GM19395 (cell line): ENCODE measurements around the gene DBNDD1.
"Not testable (repeated sequence)": the region's sequence is repeated elsewhere in the genome, so short reads cannot be mapped to it uniquely, and the experiment has no call there.

Source experiments
- ATAC-seq: cut with Tn5 transposase; IDR thresholded peaks from one replicate; pipeline ENCODE4 v1.9.1; 2021; ENCODE audit warnings: mild to moderate bottlenecking, moderate library complexity; ENCODE audit not compliant: unreplicated experiment

Gene DBNDD1

DNA sequence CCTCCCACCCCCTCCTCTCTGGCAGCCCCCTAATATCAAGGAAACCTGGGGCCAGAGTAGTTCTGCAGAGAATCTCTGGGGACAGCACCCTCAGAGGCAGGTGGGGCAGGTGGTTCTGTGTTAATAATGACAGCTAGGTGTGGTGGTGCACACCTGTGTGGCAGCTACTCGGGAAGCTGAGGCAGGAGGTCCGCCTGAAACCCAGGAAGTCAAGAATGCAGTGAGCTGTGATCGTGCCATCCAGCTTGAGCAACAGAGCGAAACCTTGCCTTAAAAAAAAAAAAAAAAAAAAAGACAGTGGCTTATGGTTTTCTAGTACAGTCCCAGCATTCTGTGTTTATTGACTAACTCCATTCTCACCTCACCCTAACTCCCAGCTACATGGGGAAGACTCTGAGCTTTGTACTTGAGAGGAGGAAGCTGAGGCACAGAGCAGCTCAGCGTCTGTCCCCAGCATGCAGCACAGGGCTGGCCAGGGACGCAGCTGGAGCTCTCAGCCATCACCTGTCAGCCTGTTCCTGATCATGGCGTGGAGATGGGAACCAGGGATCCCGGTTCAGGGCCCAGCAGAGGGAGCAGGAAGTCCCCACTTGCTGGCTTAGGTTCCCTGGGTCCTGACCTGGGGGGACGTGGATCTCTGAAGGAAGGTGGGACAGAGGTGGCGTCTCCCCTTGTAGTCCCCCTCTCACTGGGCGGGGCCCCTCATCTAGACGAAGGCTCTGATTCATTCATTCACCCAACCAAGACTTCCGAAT lies 6.1 kb downstream of the DBNDD1 start:
- ATAC-seq: no peak

DNA sequence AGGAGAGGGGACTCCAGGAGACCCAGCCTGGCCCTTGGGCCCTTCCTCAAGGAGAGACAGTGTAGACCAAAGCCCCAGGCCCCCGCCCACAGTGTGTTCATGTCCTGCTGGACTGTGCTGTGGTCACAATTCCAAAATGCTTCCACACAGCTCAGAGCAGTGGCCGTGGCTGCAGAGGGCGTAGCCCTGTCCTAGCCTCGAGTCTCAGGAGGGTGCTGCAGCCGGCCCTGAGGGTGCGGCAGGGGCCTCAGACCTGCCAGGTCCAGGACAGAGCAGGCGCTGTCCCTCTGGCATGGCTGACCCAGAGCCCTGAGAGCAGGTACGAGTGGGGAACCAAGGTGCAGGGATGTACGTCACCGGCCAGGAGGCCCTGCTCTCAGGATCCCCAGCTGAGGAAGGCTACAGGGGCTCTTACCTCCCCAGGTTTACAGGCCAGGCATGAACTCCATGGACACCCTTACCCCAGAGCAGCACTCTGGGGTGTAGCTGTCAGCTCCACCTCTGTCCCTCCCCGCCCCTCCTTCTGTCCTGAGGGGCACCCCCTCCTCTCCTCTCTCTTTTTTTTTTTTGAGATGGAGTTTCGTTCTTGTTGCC lies 7.3 kb downstream of the DBNDD1 start:
- no peak for ATAC-seq

DNA sequence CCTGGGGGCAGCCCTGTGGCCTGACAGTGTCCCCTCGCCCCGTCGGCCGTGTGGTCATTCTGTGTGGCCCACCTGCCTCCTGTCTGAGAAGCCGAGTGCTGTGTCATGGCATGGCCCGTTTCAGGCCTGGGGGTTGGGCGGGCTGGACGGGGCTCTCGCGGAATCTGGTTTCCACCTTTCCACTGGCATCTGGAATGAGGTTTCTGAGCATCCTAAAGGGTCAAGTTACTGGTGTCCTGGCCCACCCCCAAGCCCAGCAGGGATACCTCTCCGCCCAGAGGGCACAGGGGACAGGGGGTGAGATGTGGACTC lies 7.8 kb downstream of the DBNDD1 start:
- ATAC-seq: no peak

DNA sequence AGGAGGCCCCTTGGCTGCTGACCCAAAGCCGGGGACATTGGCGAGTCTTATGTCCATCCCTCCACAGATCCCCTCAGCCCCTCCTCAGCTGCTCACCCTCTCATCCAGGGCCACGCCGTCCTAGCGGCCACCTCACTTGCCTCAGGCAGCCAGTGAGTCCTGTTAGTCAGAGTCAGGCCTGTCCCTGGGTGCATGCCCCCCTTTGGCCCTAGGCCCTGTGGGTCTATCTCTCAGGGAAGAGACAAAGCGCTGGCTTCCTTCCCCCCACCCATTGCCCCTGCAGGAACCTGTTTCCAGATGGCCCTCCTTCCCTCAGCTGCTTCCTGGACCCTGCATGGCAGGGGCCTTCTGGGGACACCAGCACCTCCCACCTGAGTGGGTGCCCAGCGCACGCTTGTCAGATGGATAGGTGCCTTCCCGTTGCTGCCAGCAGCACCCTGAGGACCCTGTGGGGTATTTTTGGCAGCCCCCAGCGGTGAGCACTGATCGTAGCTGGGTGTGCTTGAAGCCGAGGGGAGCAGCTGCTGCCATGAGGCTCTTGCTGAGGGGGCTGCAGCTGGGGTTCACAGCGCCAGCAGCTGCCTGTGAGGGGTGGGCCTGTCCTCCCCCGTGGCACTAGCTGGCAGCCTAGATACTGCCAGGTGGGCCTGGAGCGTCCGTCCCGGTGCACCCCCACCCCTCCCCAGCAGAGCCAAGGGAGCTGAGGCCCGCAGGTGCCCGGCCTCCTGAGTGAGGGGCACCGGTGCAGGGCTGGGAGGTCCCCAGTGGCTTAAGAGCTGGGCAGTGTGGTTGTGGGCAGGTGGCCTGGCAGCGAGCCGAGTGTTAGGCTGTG lies 8.4 kb downstream of the DBNDD1 start:
- ATAC-seq: no peak

DNA sequence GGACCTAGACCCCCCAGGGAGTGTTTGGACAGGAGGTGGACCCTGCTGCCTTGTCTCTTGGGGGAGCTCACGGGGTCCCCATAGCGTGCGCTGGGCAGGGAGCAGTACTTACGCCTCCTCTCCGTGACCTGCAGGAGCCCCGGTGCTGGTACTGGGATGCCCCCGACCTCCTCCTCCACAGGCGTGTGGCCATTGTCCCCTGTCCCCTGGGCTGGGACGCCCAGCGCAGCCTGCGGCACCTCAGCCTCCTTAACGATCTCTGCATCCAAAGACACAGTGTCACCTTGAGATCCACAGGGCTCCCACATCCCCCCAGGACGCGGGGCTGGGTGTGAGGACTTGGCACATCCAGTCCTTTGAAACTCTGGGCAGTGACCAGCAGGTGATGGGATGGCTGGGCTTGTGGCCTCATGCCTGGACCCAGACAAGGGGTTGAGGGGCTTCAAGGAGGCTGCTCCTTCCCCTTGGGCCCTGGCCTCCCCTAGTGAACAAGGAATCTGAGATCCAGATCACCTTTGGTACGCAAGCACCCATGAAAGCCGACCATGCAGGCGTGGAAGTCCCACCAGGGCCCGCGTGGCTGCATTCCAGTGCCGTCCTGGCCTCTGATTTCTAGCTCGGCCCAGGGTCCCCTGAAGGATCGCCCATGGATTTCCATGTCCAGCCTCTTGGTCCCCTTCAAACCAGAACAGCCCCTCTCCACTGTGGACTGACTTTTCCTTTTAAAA lies 9.9 kb downstream of the DBNDD1 start:
- ATAC-seq: no peak

DNA sequence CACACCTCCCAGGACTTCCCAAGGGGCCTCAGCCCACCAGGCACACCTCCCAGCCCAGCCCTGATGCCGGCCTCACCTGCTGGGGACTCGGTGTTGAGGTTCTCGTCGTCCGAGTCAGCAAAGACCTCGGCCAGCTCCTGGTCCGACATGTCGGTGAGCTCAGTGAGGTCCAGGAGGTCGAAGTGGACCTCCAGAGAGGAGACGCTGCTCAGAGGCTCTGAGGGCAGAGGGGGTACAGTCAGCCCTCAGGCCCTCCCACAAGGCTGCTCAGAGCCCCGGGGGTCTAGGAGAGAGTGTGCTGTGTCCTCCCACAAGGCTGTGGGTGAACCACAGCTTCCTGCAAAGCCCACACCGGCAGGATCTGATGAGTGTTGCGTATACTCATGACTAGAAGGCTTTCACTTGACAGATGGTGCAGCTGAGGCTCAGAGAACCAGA lies 10.5 kb downstream of the DBNDD1 start:
- ATAC-seq: no peak

DNA sequence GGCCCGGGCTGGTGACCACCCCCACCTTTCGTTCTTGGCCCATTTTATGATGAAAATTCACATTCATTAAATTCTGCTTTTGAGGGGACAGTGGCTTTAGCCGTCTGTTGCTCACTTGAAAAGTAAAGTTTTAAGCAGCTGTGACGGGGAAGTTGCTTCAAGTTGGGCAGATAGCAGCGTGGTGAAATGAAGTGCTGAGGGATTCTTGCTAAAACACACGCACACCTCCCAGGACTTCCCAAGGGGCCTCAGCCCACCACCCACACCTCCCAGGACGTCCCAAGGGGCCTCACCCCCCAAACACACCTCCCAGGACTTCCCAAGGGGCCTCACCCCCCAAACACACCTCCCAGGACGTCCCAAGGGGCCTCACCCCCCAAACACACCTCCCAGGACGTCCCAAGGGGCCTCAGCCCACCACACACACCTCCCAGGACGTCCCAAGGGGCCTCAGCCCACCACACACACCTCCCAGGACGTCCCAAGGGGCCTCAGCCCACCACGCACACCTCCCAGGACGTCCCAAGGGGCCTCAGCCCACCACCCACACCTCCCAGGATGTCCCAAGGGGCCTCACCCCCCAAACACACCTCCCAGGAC lies 11.5 kb downstream of the DBNDD1 start:
- not testable (repeated sequence) for ATAC-seq

DNA sequence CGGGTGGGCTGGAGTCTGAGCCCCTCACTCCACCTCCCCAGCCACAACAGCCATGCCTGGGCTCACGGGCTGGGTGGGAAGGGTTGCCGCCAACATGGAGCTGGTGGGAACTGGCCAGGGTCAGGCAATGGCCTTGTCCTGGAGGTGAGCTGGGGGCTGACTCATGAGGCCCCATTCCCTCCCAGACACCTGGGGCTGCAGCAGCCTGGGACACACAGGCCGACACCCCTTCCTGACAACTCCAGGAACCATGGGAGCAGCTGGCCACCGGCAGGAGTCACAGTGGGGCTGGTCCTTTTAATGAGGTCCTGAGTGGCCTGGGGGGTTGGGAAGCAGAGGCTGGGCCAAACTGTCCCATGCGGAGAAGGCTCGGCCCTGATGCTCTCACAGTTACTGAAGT lies 12.2 kb downstream of the DBNDD1 start:
- ATAC-seq: no peak

DNA sequence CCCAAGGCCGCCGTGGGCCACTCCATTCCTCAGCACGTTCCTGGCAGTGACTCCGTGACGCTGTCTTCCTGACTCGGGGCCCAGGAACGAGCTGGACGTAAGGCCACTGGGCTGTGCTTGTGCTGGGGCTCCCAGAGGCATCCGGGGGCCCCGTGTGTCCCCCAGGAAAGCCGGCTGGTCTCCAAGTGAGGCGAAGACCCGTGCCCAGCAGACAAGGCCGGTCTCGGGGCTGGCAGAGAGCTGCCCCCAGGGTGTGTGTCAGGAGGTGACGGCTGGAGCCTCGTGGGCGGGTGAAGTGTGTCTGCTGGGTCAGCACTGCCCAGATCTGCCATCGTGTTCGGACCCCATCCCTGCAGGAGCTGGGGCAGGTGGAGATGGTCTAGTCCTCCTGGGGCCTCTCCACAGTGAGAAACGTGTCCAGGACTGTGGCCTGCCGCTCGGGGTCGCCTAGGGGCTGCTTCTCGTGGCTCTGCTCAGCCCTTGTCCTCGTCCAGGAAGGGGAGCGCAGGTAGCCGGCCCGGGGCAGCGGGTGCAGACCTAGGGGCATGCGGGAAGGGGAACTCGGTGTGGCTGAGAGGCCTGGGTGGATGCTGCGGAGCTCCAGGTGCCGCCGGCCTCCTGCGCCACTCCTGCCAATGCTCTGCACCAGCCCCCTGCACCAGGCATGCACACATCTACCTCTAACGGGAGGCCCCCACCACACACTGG lies 13.1 kb downstream of the DBNDD1 start:
- ATAC-seq: no peak

DNA sequence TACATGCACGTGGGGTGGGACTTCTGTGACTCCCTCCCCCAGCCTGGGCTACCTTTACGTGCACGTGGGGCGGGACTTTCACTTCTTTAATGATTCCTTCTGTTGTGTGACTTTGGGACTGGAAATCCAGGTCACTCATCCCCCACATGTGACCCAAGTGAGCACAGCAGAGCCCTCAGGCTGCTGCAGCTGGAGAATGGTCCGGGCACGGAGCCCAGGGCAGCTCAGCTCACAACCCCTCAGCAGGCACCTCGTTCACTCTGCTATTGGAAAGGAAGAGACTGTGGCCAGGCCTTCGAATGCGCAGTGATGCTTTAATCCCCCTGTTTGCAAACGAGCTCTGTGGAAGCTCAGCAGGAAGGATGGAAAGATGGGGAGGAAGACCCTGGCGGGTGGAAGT lies 14.7 kb downstream of the DBNDD1 start:
- no peak for ATAC-seq

DNA sequence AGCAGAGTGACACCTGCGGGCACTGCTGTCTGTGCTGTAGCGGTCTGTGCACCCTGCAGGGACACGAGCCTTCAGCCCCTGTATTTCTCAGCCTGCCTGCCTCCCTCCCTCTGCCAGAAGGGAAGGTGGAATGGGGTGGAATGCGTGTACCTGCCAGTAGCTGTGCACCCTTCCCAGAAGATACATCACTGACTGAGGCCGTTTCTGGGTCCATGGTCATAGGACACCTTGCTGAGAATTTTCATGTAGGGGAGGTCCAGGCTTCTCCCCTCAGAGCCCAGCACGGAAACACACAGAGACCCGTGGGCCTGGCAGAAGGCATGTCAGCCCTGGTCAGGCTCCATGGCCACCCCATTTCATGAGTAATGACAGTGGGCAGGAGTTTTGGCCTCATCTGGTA lies 16.5 kb downstream of the DBNDD1 start:
- ATAC-seq: no peak

DNA sequence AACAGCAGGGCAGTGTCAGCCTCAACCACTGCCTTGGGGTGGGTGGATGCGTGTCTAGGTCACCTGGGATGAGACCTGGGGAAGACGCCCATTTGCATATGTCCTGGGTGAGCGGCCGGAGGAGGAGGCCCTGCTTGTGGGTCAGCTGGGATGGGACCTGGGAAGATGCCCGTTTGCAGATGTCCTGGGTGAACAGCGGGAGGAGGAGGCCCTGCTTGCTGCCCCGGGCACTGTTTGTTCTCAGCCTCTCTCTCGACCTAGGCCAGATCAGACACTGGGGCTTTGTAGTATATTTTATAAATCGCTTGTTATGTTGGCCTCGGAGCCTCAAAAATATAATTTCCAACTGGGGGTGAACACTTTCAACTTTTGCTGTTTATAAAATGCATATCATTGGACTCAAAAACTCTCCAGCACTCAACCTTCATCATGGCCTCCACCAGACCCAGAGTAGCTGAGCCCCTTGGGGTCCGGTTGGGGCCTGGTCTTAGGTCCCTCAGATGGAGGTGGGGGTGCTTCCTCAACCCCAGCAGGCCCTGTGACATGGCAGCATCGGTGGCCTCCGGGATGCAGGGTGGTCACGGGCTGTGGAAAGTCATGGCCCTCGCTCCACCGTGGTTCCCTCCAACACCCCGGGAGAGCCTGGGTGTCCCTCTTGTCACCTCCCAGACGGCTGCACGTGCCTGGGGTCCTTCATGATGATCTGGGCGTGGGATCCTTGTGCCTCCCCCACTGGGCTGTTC lies 17.3 kb downstream of the DBNDD1 start:
- ATAC-seq: no peak

DNA sequence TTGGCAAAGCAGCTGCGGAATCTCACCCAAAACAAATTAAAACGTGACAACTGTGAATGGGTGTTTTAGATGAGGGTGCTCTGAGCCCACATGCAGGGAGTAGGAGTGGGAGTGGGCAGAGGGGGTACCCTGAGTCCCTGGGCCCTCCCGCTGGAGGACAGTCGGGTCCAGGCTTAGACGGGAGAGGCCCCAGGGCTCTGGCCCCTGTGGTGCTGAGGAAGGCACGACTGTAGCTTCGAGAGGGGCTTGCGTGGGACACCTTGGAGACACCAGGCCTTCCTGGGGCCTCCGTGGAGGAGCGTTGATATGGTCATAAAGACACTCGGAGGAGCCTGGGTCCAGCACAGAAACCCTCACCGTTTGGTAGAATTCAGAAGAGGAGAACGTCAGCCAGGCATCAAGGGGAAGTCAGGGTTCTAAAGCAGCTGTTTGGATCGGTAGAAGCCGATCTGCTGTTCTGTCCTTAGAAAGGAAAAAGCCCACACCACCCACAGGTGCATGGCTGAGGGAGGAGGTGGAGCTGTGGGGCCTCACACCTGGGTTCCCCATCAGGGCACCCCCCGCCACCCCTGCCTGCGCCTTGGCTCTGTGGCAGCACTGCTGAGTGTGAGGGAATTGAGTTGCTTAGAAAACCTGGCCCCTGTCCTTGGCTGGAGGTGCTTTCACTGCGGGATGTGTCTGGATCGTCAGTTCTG lies 18.4 kb downstream of the DBNDD1 start:
- ATAC-seq: no peak

DNA sequence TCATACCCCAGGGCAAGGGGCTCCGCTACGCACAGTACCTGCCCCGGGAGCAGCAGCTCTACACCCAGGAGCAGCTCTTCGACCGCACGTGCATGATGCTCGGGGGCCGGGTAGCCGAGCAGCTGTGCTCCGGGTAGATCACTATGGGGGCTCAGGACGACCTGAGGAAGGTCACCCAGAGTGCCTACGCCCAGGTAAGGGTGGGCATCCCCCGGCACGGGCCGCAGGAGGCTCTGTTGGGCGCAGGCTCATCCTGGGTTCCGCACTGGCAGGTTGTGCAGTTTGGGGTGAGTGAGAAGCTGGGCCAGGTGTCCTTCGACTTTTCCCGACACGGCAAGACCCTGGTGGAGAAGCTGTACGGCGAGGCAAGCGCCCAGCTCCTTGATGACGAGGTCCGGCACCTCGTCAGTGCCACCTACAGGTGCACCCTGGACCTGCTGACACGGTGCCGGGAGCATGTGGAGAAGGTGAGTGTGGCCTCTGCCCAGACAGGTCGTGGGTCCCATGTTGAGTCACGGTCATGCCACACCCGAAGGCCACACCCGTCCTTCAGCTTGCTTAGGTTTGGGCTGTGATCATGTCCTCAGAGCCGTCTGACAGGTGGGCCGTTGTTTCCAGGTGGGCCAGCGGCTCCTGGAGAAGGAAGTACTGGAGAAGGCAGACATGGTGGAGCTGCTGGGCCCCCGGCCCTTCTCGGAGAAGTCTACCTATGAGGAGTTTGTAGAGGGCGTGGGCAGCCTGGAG lies 19.3 kb downstream of the DBNDD1 start:
- ATAC-seq: no peak

DNA sequence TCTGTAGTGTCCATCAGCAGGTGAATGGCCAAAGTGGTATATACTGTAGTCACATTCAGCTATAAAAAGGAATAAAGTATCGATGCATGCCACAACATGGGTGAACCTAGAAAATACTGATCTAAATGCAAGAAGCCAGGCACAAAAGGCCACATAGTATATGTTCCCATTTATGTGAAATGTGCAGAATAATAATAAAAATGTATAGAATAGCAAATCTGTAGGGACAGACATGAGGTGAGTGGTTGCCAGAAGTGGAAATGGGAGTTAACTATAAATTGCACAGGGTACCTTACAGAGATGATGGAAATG lies 23.1 kb downstream of the DBNDD1 start:
- ATAC-seq: no peak

DNA sequence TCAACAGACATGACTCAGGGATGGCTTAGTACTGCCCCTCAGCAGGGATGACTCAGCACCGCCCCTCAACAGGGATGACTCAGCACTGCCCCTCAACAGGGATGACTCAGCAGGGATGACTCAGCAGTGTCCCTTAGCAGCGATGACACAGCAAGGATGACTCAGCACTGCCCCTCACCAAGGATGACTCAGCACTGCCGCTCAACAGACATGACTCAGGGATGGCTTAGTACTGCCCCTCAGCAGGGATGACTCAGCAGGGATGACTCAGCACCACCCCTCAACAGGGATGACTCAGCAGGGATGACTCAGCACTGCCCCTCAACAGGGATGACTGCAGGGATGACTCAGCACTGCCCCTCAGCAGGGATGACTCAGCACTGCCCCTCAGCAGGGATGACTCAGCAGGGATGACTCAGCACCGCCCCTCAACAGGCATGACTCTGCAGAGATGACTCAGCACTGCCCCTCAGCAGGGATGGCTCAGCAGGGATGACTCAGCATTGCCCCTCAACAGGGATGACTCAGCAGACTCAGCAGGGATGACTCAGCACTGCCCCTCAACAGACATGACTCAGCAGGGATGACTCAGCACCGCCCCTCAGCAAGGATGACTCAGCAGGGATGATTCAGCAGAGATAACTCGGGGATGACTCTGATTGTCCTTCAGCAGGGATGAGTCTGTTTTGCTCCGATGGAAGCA lies 23.6 kb downstream of the DBNDD1 start:
- not testable (repeated sequence) for ATAC-seq

DNA sequence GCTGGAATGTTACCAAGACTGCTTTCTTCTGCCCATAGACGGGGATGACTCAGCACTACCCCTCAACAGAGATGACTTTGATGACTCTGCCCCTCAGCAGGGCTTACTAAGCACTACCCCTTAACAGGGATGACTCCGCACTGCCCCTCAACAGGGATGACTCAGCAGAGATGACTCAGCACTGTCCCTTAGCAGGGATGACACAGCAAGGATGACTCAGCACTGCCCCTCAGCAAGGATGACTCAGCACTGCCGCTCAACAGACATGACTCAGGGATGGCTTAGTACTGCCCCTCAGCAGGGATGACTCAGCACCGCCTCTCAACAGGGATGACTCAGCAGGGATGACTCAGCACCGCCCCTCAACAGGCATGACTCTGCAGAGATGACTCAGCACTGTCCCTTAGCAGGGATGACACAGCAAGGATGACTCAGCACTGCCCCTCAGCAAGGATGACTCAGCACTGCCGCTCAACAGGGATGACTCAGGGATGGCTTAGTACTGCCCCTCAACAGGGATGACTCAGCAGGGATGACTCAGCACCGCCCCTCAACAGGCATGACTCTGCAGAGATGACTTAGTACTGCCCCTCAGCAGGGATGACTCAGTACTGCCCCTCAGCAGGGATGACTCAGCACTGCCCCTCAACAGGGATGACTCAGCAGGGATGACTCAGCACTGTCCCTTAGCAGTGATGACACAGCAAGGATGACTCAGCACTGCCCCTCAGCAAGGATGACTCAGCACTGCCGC lies 24.4 kb downstream of the DBNDD1 start:
- ATAC-seq: not testable (repeated sequence)
